ENCODE measurements around the gene NAPSA.

GRCh38 chr19:50326101-50326664 lies 39.3 kb downstream of the NAPSA start:
- TF ChIP-seq CTCF (IDR thresholded peaks at IDR 0.05; ENCODE audit: low read depth, low read length, poor library complexity, severe bottlenecking) (no peak), EZH2phosphoT487 (IDR thresholded peaks at IDR 0.05; ENCODE audit: borderline replicate concordance, low read length) (no peak)

Measured in DOHH2 (cell line).